Measurements from ENCODE around the gene CEP128. TPM values are rescaled to one million over a fixed set of nuclear protein-coding genes. Genes with fewer than 3 reads are reported as not detected.
A peak's percentile ranks its signal among the peaks of the same experiment; 100 is the strongest.

CEP128 gene
- total and polyA plus RNA-seq, 2 experiments from 2014 or later: 2.4 to 5.2 TPM

DNA sequence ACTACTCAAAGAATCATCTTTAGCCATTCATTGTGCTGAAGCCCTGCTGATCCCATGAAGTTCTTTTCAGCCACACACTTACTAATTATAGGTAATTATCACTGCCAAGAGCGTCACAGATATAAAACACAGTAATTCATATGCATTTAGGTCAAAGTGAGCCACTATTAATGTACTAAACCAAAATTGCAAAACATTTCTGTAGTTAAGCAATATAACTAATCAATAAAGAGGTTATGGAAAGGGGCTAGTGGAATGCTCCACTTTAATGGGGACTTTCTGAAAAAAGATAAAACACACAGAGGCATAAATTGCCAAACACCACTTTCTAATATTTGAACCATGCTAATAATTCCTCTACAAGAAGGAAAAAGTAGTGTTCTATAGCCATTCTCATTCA lies 6.8 kb upstream of the CEP128 start:
- 0% methylated on average over 1 of the region's 1 CpG for WGBS, 2 experiments (ENCODE audit: low coverage in 1 of 2, low lambda C conversion rate in 2 of 2, missing lambda C conversion rate in 2 of 2)
- Histone ChIP-seq H3F3A (ENCODE audit: insufficient read depth) (peaks cover 5% of the 10 kb centered on the region), H3K9ac (no peak overlapping the region), H3K4me3 (no peak overlapping the region), H2AFZ (no peak overlapping the region), H3K4me1 (ENCODE audit: insufficient read depth) (0 out of 2 replicates have a peak, but pooled peaks cover 3% of the 10 kb centered on the region), H3K27ac (no peak overlapping the region), H3K9me2 (ENCODE audit: insufficient read depth) (no peaks in the 10 kb centered on the region), H3K27me3 (replicated peaks; ENCODE audit: insufficient read depth) (no peaks in the 10 kb centered on the region), H4K20me1 (ENCODE audit: insufficient read depth) (no peaks in the 10 kb centered on the region), H3K36me3 (ENCODE audit: low read depth) (no peaks in the 10 kb centered on the region), H3K9me3 (ENCODE audit: low read depth) (no peaks in the 10 kb centered on the region), H3K79me2 (ENCODE audit: insufficient read depth) (no peaks in the 10 kb centered on the region), H3K4me2 (ENCODE audit: unreplicated experiment) (no peak overlapping the region)
- no peak for DNase-seq
- TF ChIP-seq EZH2phosphoT487 (IDR thresholded peaks at IDR 0.05; ENCODE audit: insufficient read depth, low read depth): no peak
- in situ Hi-C loops (cut with MboI): no loop called here

DNA sequence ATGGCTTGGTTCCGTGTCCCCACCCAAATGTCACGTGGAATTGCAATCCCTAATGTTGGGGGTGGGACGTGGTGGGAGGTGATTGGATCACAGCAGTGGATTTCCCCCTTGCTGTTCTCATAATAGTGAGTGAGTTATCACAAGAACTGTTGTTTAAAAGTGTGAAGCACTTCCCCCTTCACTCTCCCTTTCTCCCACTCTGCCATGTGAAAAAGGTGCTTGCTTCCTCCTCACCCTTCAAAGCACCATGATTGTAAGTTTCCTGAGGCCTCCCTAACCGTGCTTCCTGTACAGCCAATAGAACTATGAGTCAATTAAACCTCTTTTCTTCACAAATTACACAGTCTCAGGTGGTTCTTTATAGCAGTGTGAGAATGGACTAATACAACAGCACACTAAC lies 5.3 kb upstream of the CEP128 start:
- peaks cover 5% of the 10 kb centered on the region for H3F3A ChIP-seq (ENCODE audit: insufficient read depth)
- H3K9me2 ChIP-seq (ENCODE audit: insufficient read depth): no peaks in the 10 kb centered on the region
- H3K9me3 ChIP-seq (ENCODE audit: low read depth): no peaks in the 10 kb centered on the region
- TF ChIP-seq EZH2 (IDR thresholded peaks at IDR 0.05; ENCODE audit: insufficient read depth, poor library complexity, severe bottlenecking): no peak
- TF ChIP-seq EZH2phosphoT487 (IDR thresholded peaks at IDR 0.05; ENCODE audit: insufficient read depth, low read depth): no peak
- no peaks in the 10 kb centered on the region for H3K27me3 ChIP-seq (replicated peaks; ENCODE audit: insufficient read depth)
- no peak overlapping the region for H3K27ac ChIP-seq
- peaks cover 12% of the 10 kb centered on the region for H3K4me1 ChIP-seq (ENCODE audit: insufficient read depth)
- WGBS, 2 experiments (ENCODE audit: low coverage in 1 of 2, low lambda C conversion rate in 2 of 2, missing lambda C conversion rate in 2 of 2): 42 to 51% methylated on average over 4 of the region's 4 CpGs
- H3K4me2 ChIP-seq (ENCODE audit: unreplicated experiment): no peak overlapping the region
- H4K20me1 ChIP-seq (ENCODE audit: insufficient read depth): no peaks in the 10 kb centered on the region
- H3K9ac ChIP-seq: no peak overlapping the region
- no peaks in the 10 kb centered on the region for H3K79me2 ChIP-seq (ENCODE audit: insufficient read depth)
- no peaks in the 10 kb centered on the region for H3K36me3 ChIP-seq (ENCODE audit: low read depth)
- DNase-seq: no peak
- in situ Hi-C loops (cut with MboI): no loop called here
- no peak overlapping the region for H2AFZ ChIP-seq
- no peak overlapping the region for H3K4me3 ChIP-seq

DNA sequence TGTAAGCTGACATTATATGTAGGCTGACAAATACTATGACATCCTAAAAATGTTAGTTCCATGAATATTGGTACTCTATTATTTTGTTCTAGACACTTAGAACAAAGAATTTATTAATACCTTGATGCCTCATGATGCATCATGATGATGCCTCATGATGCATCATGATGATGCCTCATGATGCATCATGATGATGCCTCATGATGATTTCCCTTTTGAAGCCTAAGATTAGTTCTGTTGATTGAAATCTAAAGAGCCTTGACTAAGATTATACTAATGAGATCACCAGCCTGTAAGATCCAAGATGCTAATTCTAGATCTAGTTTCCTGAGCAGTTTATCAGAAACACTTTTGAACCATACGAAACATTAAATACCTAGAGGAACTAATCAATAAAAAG lies 4.6 kb upstream of the CEP128 start:
- WGBS, 2 experiments (ENCODE audit: low coverage in 1 of 2, low lambda C conversion rate in 2 of 2, missing lambda C conversion rate in 2 of 2): 18 to 22% methylated on average over 1 of the region's 1 CpG
- Histone ChIP-seq H3K79me2 (ENCODE audit: insufficient read depth) (no peaks in the 10 kb centered on the region; the same call in 1 of the 2 replicates), H3K4me3 (no peak overlapping the region), H4K20me1 (ENCODE audit: insufficient read depth) (no peaks in the 10 kb centered on the region), H3K9me2 (ENCODE audit: insufficient read depth) (no peaks in the 10 kb centered on the region), H3K9me3 (ENCODE audit: low read depth) (no peaks in the 10 kb centered on the region), H3K36me3 (ENCODE audit: low read depth) (no peaks in the 10 kb centered on the region), H3K27me3 (replicated peaks; ENCODE audit: insufficient read depth) (no peaks in the 10 kb centered on the region), H3K4me2 (ENCODE audit: unreplicated experiment) (no peak overlapping the region), H3F3A (ENCODE audit: insufficient read depth) (peaks cover 5% of the 10 kb centered on the region), H3K4me1 (ENCODE audit: insufficient read depth) (peaks cover 12% of the 10 kb centered on the region), H3K27ac (no peak overlapping the region), H2AFZ (no peak overlapping the region), H3K9ac (no peak overlapping the region)
- no peak for TF ChIP-seq EZH2 (IDR thresholded peaks at IDR 0.05; ENCODE audit: insufficient read depth, poor library complexity, severe bottlenecking)
- no peak for TF ChIP-seq EZH2phosphoT487 (IDR thresholded peaks at IDR 0.05; ENCODE audit: insufficient read depth, low read depth)
- in situ Hi-C loops (cut with MboI): no loop called here
- DNase-seq: peak; percentile 64

DNA sequence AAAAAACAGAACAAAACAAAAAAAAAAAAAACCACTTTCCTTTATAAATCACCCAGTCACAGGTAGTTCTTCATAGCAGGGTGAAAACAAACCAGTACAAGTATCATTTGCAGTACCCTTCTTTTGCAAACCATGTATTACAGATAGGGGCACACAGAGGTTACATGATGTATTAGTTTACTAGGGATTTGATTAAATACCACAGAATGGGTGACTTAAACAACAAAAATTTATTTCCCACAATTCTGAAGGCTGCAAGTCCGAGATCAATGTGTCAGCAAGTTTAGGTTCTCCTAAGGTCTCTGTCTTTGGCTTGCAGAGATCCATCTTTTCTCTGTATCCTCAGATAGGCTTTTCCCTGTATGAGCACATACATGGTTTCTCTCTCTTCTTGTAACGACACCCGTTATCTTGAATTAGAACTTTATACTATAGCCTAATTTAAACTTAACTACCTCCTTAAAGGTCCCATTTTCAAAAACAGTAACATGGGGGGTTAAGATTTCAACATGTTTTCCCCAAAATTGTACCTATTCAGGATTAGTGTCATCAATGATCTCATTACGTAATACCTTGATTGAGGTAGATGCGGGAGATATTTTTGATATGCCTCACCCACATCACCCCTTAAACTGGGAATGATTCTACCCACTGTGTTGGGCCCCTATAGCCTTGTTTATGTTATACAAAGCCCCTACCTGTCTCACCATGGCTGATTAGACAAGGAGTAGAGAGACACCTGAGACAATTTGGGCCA lies 3.5 kb upstream of the CEP128 start:
- WGBS, 2 experiments (ENCODE audit: low coverage in 1 of 2, low lambda C conversion rate in 2 of 2, missing lambda C conversion rate in 2 of 2): 84 to 87% methylated on average over 5 of the region's 5 CpGs
- Histone ChIP-seq H3K4me1 (ENCODE audit: insufficient read depth) (peaks cover 17% of the 10 kb centered on the region), H3K9me2 (ENCODE audit: insufficient read depth) (no peaks in the 10 kb centered on the region), H3K4me2 (ENCODE audit: unreplicated experiment) (no peak overlapping the region), H3K79me2 (ENCODE audit: insufficient read depth) (peaks cover 6% of the 10 kb centered on the region), H4K20me1 (ENCODE audit: insufficient read depth) (no peaks in the 10 kb centered on the region), H2AFZ (no peak overlapping the region), H3K9me3 (ENCODE audit: low read depth) (no peaks in the 10 kb centered on the region), H3F3A (ENCODE audit: insufficient read depth) (peaks cover 5% of the 10 kb centered on the region), H3K4me3 (no peak overlapping the region), H3K9ac (no peak overlapping the region), H3K27ac (no peak overlapping the region), H3K27me3 (replicated peaks; ENCODE audit: insufficient read depth) (no peaks in the 10 kb centered on the region), H3K36me3 (ENCODE audit: low read depth) (no peaks in the 10 kb centered on the region)
- DNase-seq: peak; percentile 18
- TF ChIP-seq EZH2 (IDR thresholded peaks at IDR 0.05; ENCODE audit: insufficient read depth, poor library complexity, severe bottlenecking) (no peak), EZH2phosphoT487 (IDR thresholded peaks at IDR 0.05; ENCODE audit: insufficient read depth, low read depth) (no peak)
- in situ Hi-C loops (cut with MboI): no loop called here
